GM12874 (cell line): ENCODE data around the gene BCL2L13.

ENCODE experiments used
- TF ChIP-seq, protein P1 (sequence below): IDR thresholded peaks from 2 replicates; pipeline ENCODE4 v1.5.1; 2011; ENCODE audit warnings: low read depth, mild to moderate bottlenecking, control low read depth, low read length, moderate library complexity; ENCODE audit not compliant: insufficient read depth

BCL2L13 gene

GRCh38 chr22:17764036-17764435 lies 125.5 kb downstream of the BCL2L13 start:
- TF ChIP-seq, protein P1, sequence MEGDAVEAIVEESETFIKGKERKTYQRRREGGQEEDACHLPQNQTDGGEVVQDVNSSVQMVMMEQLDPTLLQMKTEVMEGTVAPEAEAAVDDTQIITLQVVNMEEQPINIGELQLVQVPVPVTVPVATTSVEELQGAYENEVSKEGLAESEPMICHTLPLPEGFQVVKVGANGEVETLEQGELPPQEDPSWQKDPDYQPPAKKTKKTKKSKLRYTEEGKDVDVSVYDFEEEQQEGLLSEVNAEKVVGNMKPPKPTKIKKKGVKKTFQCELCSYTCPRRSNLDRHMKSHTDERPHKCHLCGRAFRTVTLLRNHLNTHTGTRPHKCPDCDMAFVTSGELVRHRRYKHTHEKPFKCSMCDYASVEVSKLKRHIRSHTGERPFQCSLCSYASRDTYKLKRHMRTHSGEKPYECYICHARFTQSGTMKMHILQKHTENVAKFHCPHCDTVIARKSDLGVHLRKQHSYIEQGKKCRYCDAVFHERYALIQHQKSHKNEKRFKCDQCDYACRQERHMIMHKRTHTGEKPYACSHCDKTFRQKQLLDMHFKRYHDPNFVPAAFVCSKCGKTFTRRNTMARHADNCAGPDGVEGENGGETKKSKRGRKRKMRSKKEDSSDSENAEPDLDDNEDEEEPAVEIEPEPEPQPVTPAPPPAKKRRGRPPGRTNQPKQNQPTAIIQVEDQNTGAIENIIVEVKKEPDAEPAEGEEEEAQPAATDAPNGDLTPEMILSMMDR: no peak

DNA sequence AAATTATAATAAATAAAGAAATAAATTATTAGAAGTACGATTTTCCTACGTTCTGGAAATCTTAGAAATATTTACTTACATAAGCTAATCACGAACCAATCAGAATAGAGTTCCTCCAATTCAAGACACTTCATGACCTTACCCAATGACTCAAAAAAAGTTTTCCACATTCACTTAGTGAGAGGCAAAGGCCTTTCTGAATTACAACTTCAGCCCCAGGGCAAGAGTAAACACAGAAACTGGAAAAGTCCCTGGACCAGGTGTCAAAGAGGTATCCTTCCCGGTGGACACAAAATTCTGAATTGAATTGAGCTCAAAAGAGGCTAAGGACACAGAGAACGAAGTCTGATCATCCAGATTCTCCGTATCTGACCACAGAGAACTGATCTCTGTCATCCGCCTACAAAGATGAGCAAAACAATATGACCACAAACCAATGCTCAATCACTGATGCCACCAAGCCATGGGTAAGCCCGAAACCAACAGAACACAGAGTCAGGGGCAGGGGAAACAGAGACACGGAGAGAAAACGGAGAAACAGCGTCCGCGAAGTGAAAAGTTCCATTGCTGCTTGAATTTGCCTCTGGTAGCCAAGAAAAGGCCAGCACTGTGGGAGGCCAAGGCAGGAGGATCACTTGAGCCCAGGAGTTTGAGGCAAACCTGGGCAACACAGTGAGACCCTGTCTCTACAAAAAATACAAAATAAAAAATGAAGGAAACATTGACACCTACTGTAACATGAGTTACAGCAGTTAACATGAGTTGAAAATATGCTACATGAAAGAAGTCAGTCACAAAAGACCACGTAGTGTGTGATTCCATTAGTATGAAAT lies 128.9 kb downstream of the BCL2L13 start:
- TF ChIP-seq, protein P1: no peak

- TF ChIP-seq, protein P1: no peak
Observed at GRCh38 chr22:17769013-17769715, 130.6 kb downstream of the BCL2L13 start.

DNA sequence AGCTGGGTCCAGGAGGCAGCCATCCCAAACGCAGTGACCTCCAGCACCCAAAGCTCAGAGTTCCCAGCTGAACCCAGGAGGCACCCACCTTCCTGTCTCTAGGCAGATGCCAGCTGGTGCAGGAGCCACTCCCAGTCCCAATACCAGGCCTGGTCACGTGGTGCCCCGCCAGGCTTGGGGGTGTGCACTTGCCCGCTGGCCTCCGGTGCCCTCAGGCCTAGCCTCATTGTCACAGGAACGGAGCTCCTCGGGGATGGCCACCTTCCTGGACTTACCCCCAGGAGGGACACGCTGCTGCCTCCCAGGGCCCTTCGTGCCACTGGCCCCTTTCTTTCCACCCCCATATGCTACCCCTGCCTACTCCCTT lies 131.1 kb downstream of the BCL2L13 start:
- TF ChIP-seq, protein P1: no peak

GRCh38 chr22:17770180-17771077 lies 131.9 kb downstream of the BCL2L13 start:
- TF ChIP-seq, protein P1: no peak

DNA sequence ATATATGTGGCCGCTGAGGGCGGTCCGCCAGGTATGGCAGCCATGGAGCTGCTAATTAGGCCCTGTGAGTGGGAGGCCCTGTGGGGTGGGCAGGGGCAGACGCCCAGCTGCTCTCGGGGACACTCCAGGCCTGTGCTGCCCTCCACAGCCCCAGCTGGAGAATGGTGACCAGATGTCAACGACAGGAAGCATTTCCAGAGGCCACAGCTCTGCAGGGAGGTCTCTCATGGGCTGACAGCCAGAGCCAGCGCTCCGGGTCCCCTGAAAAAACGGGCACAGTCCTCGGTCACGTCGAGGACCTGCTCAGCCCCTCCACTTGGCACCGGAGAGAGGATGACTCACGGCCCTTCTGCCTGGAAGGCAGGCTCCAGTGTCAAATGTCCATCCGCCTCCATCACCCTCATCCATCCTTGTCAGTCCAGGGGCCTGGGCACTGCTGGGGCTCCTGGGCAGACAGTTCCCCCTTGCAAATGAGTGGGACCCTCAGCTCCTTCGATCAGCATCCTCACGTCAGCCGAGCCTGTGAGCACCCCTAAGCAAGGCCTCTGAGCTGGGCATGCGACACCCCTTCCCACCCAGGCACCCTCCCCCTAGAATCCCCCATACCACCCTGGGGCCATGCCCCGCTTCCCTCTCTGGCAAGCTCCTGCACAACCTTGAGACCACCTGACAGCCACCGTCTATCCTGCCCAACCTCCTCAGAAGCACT lies 133.8 kb downstream of the BCL2L13 start:
- TF ChIP-seq, protein P1: no peak
